HG02973 (cell line): ENCODE results near the gene DGKB.

Source experiments
- ATAC-seq: cut with Tn5 transposase; IDR thresholded peaks from one replicate; pipeline ENCODE4 v1.9.1; 2021; ENCODE audit warnings: moderate library complexity; ENCODE audit not compliant: unreplicated experiment

Gene DGKB

GRCh38 chr7:14825912-14826311, 76.6 kb downstream of the DGKB start:
- ATAC-seq = no peak

GRCh38 chr7:14822481-14822854, 80.1 kb downstream of the DGKB start:
- ATAC-seq = no peak

GRCh38 chr7:14821757-14822480, 80.6 kb downstream of the DGKB start:
- ATAC-seq = no peak

GRCh38 chr7:14818871-14819270, 83.7 kb downstream of the DGKB start:
- ATAC-seq = no peak

GRCh38 chr7:14817829-14818614, 84.5 kb downstream of the DGKB start:
- no peak for ATAC-seq

- ATAC-seq = no peak
These were observed 95.0 kb downstream of the DGKB start for GRCh38 chr7:14807507-14807906.

- ATAC-seq = no peak
These were observed 95.7 kb downstream of the DGKB start for GRCh38 chr7:14806891-14807290.

GRCh38 chr7:14805105-14805719, 97.3 kb downstream of the DGKB start:
- ATAC-seq = no peak

- no peak for ATAC-seq
These were observed 101.9 kb downstream of the DGKB start for GRCh38 chr7:14800664-14801063.

- ATAC-seq = no peak
These were observed 109.4 kb downstream of the DGKB start for GRCh38 chr7:14793151-14793550.

- ATAC-seq = no peak
These were observed 115.0 kb downstream of the DGKB start for GRCh38 chr7:14787551-14787950.

- ATAC-seq = no peak
These were observed 116.1 kb downstream of the DGKB start for GRCh38 chr7:14786314-14786895.

GRCh38 chr7:14777806-14778205, 124.7 kb downstream of the DGKB start:
- ATAC-seq = no peak

- ATAC-seq = no peak
These were observed 126.3 kb downstream of the DGKB start for GRCh38 chr7:14776266-14776665.

GRCh38 chr7:14773729-14774271, 128.8 kb downstream of the DGKB start:
- ATAC-seq = no peak

GRCh38 chr7:14770614-14771013, 131.9 kb downstream of the DGKB start:
- no peak for ATAC-seq

GRCh38 chr7:14769261-14769660, 133.3 kb downstream of the DGKB start:
- ATAC-seq = no peak

- ATAC-seq = no peak
These were observed 134.7 kb downstream of the DGKB start for GRCh38 chr7:14767716-14768425.

- ATAC-seq = no peak
These were observed 135.8 kb downstream of the DGKB start for GRCh38 chr7:14766747-14767146.

- no peak for ATAC-seq
These were observed 136.8 kb downstream of the DGKB start for GRCh38 chr7:14765731-14766130.

- ATAC-seq = no peak
These were observed 140.0 kb downstream of the DGKB start for GRCh38 chr7:14762561-14762960.
